ENCODE measurements around the gene TNNC2.
"Not testable (repeated sequence)": the region's sequence is repeated elsewhere in the genome, so short reads cannot be mapped to it uniquely, and the experiment has no call there.

GRCh38 chr20:45829673-45830106 lies 2.6 kb upstream of the TNNC2 start:
- TF ChIP-seq, protein P1, sequence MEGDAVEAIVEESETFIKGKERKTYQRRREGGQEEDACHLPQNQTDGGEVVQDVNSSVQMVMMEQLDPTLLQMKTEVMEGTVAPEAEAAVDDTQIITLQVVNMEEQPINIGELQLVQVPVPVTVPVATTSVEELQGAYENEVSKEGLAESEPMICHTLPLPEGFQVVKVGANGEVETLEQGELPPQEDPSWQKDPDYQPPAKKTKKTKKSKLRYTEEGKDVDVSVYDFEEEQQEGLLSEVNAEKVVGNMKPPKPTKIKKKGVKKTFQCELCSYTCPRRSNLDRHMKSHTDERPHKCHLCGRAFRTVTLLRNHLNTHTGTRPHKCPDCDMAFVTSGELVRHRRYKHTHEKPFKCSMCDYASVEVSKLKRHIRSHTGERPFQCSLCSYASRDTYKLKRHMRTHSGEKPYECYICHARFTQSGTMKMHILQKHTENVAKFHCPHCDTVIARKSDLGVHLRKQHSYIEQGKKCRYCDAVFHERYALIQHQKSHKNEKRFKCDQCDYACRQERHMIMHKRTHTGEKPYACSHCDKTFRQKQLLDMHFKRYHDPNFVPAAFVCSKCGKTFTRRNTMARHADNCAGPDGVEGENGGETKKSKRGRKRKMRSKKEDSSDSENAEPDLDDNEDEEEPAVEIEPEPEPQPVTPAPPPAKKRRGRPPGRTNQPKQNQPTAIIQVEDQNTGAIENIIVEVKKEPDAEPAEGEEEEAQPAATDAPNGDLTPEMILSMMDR (IDR thresholded peaks at IDR 0.05; ENCODE audit: extremely low read depth in 1 of 2, insufficient read depth in 1 of 2, low read depth in 1 of 2, low read length in 2 of 2), result not testable (repeated sequence)
- TF ChIP-seq EZH2 (IDR thresholded peaks at IDR 0.05; ENCODE audit: borderline replicate concordance, low read depth, low read length, severe bottlenecking); POLR2AphosphoS5 (IDR thresholded peaks at IDR 0.05; ENCODE audit: insufficient read depth, low read depth, low read length); JUN (IDR thresholded peaks at IDR 0.05; ENCODE audit: borderline replicate concordance, insufficient read depth, insufficient read length, low read depth); POLR2A (IDR thresholded peaks at IDR 0.05; ENCODE audit: low read depth, low read length); MAX (IDR thresholded peaks at IDR 0.05; ENCODE audit: insufficient read depth, insufficient read length); MYC (IDR thresholded peaks at IDR 0.05; ENCODE audit: low read depth, low read length); FOS (IDR thresholded peaks at IDR 0.05; ENCODE audit: borderline replicate concordance, insufficient read depth, low read length): not testable (repeated sequence)

All from endothelial cell of umbilical vein (primary cell).